Muscle of back (tissue), 11 donors: Measurements from ENCODE around the gene SORCS2. TPM values are rescaled to one million over a fixed set of nuclear protein-coding genes. Genes with fewer than 3 reads are reported as not detected.

ENCODE experiments used
- DNase-seq, 3 donors: peaks; one replicate each; pipeline versions ENCODE4 v3.0.0 to v3.0.0-alpha.2; 2013
- polyA plus RNA-seq, 10 donors: library from polyadenylated mRNA; unstranded; fragments of 120-200 nt; gene quantifications; one replicate each; pipeline ENCODE4 v1.2.1, GENCODE V29; 2013; ENCODE audit not compliant: insufficient read length in 10 of 10

The SORCS2 gene
- polyA plus RNA-seq, 10 donors, result 6.5 to 21.0 (median 10.8) TPM

- no peak for DNase-seq
These were observed 8.4 kb upstream of the SORCS2 start for GRCh38 chr4:7183780-7184460.

GRCh38 chr4:7185487-7186030, 6.8 kb upstream of the SORCS2 start:
- DNase-seq, result no peak

- DNase-seq, result no peak
These were observed 6.3 kb upstream of the SORCS2 start for GRCh38 chr4:7186031-7186430.

GRCh38 chr4:7186516-7187167, 5.7 kb upstream of the SORCS2 start:
- DNase-seq, result no peak

GRCh38 chr4:7187168-7187535, 5.2 kb upstream of the SORCS2 start:
- DNase-seq, result no peak

GRCh38 chr4:7187691-7188090, 4.6 kb upstream of the SORCS2 start:
- no peak for DNase-seq

- DNase-seq, result no peak
These were observed 3.3 kb upstream of the SORCS2 start for GRCh38 chr4:7189066-7189465.

- peak in 1 of 3 donors; percentile 15 for DNase-seq
These were observed 2.7 kb upstream of the SORCS2 start for GRCh38 chr4:7189475-7190277.

GRCh38 chr4:7190278-7190594, 2.1 kb upstream of the SORCS2 start:
- no peak for DNase-seq

GRCh38 chr4:7190691-7191545, 1.4 kb upstream of the SORCS2 start:
- peak in 1 of 3 donors; percentile 87 for DNase-seq

- peak in 1 of 3 donors; percentile 35 for DNase-seq
These were observed 639 bp upstream of the SORCS2 start for GRCh38 chr4:7191546-7192251.

- peak in 1 of 3 donors; percentile 71 for DNase-seq
These were observed 956 bp downstream of the SORCS2 start for GRCh38 chr4:7193030-7193958.

- DNase-seq, result peak in 1 of 3 donors; percentile 35
These were observed 2.2 kb downstream of the SORCS2 start for GRCh38 chr4:7194251-7195140.

- DNase-seq, result no peak
These were observed 2.8 kb downstream of the SORCS2 start for GRCh38 chr4:7195141-7195515.

- DNase-seq, result peak in 1 of 3 donors; percentile 67
These were observed 3.4 kb downstream of the SORCS2 start for GRCh38 chr4:7195546-7196287.

- no peak for DNase-seq
These were observed 3.9 kb downstream of the SORCS2 start for GRCh38 chr4:7196288-7196651.

GRCh38 chr4:7196736-7197135, 4.4 kb downstream of the SORCS2 start:
- peak in 1 of 3 donors; percentile 6 for DNase-seq

GRCh38 chr4:7197910-7198309, 5.6 kb downstream of the SORCS2 start:
- no peak for DNase-seq
